ENCODE results near the gene PCDH9.
"Not testable (repeated sequence)": the region's sequence is repeated elsewhere in the genome, so short reads cannot be mapped to it uniquely, and the experiment has no call there.

The PCDH9 gene

GRCh38 chr13:66805657-66806056 is 424.5 kb downstream of the PCDH9 start:
- DNase-seq (ENCODE audit: insufficient read length, low spot score) (no peak), FAIRE-seq (no peak)

GRCh38 chr13:66803808-66804456 is 426.2 kb downstream of the PCDH9 start:
- DNase-seq (ENCODE audit: insufficient read length, low spot score), result no peak
- no peak for FAIRE-seq

DNA sequence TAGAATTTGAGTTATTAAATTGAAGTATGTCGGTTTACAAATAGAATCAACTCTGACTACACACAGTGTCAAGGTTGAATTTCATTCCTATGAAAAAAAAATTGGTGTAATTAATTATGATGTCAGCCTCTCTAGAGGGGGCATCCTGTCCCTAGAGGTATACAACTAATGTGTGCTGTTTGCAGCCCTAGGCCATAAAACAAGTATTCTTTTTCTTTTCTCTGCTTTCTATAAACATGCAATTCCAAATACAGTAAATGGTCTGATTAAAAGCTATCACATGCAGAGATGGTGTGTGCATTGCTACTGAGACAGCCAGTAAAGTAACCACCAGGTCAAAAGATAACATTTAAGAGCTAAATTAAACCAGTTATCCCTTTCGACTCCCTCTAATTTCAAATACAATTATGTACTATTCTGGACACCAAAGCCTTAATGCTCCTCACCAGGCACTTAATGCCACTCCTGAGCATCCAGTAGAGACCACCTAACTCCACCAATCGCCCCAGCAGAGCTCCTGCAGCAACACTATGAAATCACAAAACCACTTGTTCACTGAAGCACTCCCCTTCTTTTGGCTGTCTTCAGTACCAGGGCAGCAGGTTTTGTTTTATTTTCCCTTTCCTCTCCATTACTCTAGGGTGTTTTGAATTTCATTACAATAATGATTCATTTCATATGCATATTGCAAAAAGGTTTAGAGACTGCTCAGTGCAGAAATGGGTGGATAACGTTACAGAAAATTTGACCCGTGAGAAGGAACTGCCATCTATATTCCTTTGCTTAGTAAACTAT is 426.9 kb downstream of the PCDH9 start:
- FAIRE-seq (no peak), DNase-seq (ENCODE audit: insufficient read length, low spot score) (no peak)

DNA sequence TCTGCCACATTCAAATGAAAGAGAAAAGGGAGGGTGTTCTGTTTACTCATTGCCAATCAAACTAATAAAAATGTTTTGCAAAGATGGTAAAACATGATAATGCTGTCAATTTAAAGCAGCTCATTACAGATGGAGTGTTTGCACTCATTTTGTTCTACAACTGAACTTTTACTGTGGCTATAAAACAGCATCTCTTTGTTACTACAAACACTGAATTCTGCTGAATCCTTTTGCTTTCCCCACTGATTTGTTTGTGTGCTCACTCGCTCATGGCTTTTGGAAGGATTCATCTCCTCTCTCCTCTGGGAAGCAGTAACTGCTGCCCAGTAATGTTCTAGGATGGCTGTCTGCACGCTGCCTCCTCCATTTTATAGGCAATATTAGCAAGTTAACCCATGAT is 434.5 kb downstream of the PCDH9 start:
- no peak for DNase-seq (ENCODE audit: insufficient read length, low spot score)
- FAIRE-seq, result no peak

DNA sequence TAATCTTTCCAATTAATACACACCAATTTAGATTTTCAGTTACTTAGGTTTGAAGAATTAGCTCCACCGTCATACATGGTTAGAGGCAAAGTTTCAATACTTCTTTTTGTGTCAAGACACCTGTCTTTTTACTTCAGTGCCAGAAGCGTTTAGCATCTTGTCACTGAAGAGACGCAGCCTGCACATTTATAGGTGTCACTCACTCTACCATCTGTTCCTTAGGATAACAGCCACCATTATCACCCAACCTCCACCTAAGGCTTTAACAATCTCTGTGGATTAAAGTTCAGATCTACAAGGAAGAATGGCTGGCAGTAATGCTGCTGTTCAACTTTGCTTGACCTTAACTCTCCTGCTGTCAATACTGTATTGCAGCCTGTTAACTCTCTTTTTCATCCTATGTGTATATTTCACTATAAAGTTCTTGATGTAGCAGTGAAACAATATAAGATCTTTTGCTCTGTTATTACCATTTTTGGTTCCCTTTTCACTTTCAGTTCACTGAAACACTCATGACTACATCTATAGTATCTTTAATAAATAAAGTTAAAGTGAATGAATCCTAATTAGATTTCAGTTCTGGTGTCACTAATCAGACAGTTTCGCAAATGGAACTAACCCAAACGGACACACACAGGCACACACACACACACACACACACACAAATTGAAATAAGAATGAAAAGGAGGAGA is 435.6 kb downstream of the PCDH9 start:
- DNase-seq (ENCODE audit: insufficient read length, low spot score) (no peak), FAIRE-seq (no peak)

DNA sequence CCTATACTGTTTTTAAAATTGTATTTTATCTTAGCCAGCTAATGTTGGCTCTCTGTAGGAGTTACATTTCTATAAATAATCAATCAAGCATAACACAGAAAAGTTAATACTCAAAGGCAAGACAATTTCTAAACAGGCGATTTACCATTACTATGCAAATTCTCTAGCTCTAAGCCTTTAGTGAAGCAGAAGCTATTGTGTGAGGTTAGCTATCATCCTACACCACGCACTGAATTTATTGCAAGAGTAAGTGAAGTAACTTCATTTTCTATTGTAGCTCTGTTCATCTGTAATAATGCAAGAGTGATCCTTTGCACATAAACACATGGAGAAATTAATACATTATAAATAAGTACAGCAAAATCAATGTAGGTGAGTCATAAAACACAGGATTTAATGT is 439.3 kb downstream of the PCDH9 start:
- no peak for DNase-seq (ENCODE audit: insufficient read length, low spot score)
- FAIRE-seq, result no peak

DNA sequence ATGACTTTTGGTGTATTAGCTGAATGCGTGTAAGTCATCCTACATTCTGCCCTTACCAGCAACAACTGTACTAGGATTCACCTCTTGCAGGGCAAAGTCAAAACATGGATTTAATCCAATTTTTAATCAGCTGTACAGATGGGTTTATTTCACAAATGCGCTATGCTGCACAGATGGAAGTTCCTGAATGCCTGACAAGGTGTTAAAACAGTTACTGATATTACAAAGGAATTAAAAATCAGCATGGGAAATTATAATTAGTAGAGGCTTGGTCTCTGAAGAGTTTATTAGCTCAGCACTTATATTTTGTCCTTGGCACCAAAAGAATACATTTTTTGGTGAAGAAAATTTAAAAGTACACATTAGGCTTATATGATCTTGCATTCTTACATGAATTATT is 448.9 kb downstream of the PCDH9 start:
- DNase-seq (ENCODE audit: insufficient read length, low spot score) (no peak), FAIRE-seq (no peak)

- DNase-seq (ENCODE audit: insufficient read length, low spot score), result no peak
- no peak for FAIRE-seq
Observed at GRCh38 chr13:66780814-66781213, 449.3 kb downstream of the PCDH9 start.

DNA sequence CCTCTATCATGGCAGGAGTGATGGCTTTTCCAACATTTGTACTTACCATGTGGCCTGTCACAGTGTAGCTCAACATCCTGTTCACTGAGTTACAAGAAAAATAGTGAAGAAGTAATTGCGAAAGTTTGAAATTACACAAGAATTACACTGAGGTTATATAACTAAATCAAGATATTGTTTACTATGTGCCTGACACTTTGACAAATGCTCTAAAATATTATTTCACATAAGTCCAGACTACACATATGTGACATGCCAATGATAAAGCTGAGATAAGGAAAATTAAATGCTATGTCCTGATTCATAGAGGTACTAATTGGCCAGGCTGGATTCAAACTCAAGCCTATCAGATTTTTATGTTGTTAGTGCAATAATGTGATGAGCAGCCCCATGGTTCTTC is 451.7 kb downstream of the PCDH9 start:
- no peak for DNase-seq (ENCODE audit: insufficient read length, low spot score)

DNA sequence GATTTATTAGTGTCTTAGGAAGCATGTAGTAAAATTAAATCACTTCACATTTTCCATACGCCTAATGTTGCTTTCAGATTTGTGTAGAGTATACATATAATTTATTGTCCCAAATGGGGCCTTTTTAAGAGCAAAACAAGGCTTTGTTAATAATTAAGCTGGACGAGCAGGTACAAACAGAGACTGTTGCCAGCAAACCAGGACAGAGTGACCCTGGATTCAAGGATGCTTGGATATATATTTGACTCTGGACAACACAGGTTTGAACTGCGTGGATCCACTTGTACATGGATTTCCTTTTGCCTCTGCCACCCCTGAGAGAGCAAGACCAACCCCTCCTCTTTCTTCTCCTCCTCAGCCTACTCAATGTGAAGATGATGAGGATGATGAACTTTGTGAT is 454.9 kb downstream of the PCDH9 start:
- no peak for DNase-seq (ENCODE audit: insufficient read length, low spot score)
- FAIRE-seq, result no peak

More for the DNA sequence above, 451.7 kb downstream of the PCDH9 start:
- FAIRE-seq, result no peak

DNA sequence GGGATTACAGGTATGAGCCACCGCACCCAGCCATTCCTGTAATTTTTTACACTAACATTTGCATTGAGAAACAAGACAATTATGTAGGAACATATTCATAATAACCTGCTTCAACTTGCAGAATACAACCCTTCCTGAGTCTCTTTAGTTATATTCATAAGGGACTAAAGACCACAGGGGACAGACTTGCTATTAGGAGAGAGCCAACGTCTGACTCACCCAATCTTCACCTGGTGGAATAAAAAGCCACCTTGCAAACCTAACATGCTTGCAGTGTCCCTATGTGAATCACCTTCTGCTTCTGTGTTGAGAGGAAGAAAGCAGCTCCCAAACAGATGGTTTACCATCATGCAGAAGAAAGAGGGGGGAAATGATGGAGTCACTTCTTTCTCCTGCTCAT is 456.1 kb downstream of the PCDH9 start:
- FAIRE-seq (no peak), DNase-seq (ENCODE audit: insufficient read length, low spot score) (no peak)

- no peak for FAIRE-seq
- DNase-seq (ENCODE audit: insufficient read length, low spot score), result no peak
Observed at GRCh38 chr13:66765559-66765958, 464.6 kb downstream of the PCDH9 start.

- not testable (repeated sequence) for DNase-seq (ENCODE audit: insufficient read length, low spot score); FAIRE-seq
Observed at GRCh38 chr13:66760678-66761077, 469.5 kb downstream of the PCDH9 start.

GRCh38 chr13:66759919-66760318 is 470.2 kb downstream of the PCDH9 start:
- FAIRE-seq, result no peak
- DNase-seq (ENCODE audit: insufficient read length, low spot score), result no peak

DNA sequence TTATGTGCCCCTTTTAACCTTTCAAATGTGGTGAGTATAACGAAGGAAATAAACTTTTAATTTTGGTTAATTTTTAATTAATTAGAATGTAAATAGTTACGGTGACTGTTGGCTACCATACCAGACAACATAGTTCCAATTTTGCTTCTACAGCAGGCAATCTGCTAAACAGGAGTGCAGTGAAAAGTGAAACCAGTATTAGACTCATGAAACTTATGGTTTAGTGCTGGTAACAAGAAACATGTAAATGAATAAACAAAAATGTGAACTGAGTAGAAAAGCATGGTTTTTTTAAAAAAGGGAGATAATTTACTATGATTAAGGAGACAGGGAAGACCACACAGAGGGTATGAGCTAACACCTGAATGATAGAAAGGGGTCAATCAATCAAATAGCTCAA is 478.4 kb downstream of the PCDH9 start:
- DNase-seq (ENCODE audit: insufficient read length, low spot score) (no peak), FAIRE-seq (no peak)

DNA sequence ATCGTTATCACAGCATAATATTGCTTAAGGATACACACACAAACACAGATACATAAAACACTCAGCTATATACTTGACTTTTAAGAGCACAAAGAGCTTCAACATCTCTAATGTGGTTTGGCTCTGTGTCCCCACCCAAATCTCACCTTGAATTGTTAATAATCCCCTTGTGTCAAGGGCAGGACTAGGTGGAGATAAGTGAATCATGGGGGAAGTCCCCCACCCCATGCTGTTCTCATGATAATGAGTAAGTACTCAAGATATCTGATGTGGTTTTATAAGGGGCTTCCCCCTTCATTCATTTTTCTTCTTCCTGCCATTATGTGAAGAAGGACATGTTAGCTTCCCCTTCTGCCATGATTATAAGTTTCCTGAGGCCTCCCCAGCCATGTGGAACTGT is 481.4 kb downstream of the PCDH9 start:
- DNase-seq (ENCODE audit: insufficient read length, low spot score) (no peak), FAIRE-seq (no peak)

- no peak for FAIRE-seq
- DNase-seq (ENCODE audit: insufficient read length, low spot score), result no peak
Observed at GRCh38 chr13:66745307-66745706, 484.8 kb downstream of the PCDH9 start.

DNA sequence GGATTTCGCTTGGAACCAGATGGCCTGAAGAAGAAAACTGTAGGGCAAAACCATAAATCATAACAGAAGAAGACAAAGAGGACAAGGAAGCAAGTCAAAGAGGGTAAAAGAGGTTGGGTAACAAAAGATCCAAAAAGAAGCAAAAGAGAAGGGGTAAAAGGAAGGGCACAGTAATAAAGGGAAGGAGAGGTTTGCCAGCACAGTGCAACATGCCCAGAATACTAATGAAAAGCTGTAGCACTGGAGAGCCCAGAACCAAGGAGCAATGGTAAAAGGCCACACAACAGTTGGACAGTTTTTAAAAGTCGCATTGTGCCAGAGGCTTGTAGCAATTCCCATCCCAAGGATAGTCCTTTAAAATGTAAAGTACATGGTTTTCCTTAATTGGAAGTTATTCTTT is 506.6 kb downstream of the PCDH9 start:
- DNase-seq (ENCODE audit: insufficient read length, low spot score), result no peak
- FAIRE-seq, result no peak

GRCh38 chr13:66716538-66716937 is 513.6 kb downstream of the PCDH9 start:
- DNase-seq (ENCODE audit: insufficient read length, low spot score) (no peak), FAIRE-seq (no peak)

- no peak for FAIRE-seq
- DNase-seq (ENCODE audit: insufficient read length, low spot score), result no peak
Observed at GRCh38 chr13:66714795-66715194, 515.3 kb downstream of the PCDH9 start.

DNA sequence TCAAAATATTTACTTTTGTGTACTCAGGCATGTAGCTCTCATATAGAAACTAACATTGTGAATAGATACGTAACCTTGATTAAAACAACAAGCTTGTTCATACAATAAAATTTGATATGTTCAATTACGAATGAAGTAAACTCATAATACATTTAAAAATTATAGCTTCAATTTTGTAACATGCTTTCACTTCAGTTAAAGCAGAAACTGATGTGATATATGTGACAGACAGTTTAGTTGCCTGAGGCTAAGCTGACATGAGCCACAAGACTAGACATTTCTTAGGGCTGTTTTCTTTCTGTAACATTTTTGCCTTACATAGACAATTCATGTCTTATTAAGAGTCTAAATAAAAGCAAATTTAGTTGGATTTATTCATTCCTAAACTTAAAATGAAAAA is 526.0 kb downstream of the PCDH9 start:
- FAIRE-seq, result no peak
- DNase-seq (ENCODE audit: insufficient read length, low spot score), result no peak

GRCh38 chr13:66703597-66703996 is 526.5 kb downstream of the PCDH9 start:
- DNase-seq (ENCODE audit: insufficient read length, low spot score), result no peak
- no peak for FAIRE-seq
